Stomach (tissue), 4 donors: Measurements from ENCODE around the gene ELMOD3.

ENCODE experiments used
- EP300 ChIP-seq: sonication (generic); formaldehyde crosslinking; IDR thresholded peaks from one replicate; pipeline ENCODE4 v1.6.1; 2017; ENCODE audit warnings: antibody characterized with exemption
- POLR2A ChIP-seq, 4 donors: fragments of 450-650 bp; IDR thresholded peaks; one replicate each; pipeline ENCODE4 v1.6.1; 2016; ENCODE audit warnings: antibody characterized with exemption in 4 of 4, control low read depth in 2 of 4, mild to moderate bottlenecking in 1 of 4, moderate library complexity in 1 of 4
- TF ChIP-seq, protein P1 (sequence below), 7 experiments: fragments of 450-650 bp in 4 of 7; fragments of 200-600 bp in 3 of 7; sonication (generic) in 3 of 7; IDR thresholded peaks; one replicate each; pipeline ENCODE4 v1.5.1; 2016 to 2019; ENCODE audit warnings: antibody characterized with exemption in 7 of 7, control low read depth in 2 of 7, mild to moderate bottlenecking in 1 of 7

GRCh38 chr2:85394261-85394681 is 39.7 kb downstream of the ELMOD3 start:
- TF ChIP-seq, protein P1, sequence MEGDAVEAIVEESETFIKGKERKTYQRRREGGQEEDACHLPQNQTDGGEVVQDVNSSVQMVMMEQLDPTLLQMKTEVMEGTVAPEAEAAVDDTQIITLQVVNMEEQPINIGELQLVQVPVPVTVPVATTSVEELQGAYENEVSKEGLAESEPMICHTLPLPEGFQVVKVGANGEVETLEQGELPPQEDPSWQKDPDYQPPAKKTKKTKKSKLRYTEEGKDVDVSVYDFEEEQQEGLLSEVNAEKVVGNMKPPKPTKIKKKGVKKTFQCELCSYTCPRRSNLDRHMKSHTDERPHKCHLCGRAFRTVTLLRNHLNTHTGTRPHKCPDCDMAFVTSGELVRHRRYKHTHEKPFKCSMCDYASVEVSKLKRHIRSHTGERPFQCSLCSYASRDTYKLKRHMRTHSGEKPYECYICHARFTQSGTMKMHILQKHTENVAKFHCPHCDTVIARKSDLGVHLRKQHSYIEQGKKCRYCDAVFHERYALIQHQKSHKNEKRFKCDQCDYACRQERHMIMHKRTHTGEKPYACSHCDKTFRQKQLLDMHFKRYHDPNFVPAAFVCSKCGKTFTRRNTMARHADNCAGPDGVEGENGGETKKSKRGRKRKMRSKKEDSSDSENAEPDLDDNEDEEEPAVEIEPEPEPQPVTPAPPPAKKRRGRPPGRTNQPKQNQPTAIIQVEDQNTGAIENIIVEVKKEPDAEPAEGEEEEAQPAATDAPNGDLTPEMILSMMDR (IDR thresholded peaks at IDR 0.05): no peak
- TF ChIP-seq POLR2A (IDR thresholded peaks at IDR 0.05) (no peak), EP300 (no peak)
